NCI-H1092 (cell line): ENCODE data around the gene B4GALNT3.

ENCODE experiments used
- DNase-seq: peaks from one replicate; lab custom pipeline; 2025; lab: John Stamatoyannopoulos, UW

Gene B4GALNT3

GRCh38 chr12:468671-469389 lies 9.1 kb downstream of the B4GALNT3 start:
- no peak for DNase-seq

GRCh38 chr12:470133-470532 lies 10.4 kb downstream of the B4GALNT3 start:
- no peak for DNase-seq

- no peak for DNase-seq
Measured at GRCh38 chr12:473198-473597, 13.5 kb downstream of the B4GALNT3 start.

GRCh38 chr12:473863-474577 lies 14.3 kb downstream of the B4GALNT3 start:
- no peak for DNase-seq

- no peak for DNase-seq
Measured at GRCh38 chr12:475286-475685, 15.5 kb downstream of the B4GALNT3 start.

- DNase-seq = no peak
Measured at GRCh38 chr12:479161-479560, 19.4 kb downstream of the B4GALNT3 start.

- peak; percentile 47 for DNase-seq
Measured at GRCh38 chr12:480831-481816, 21.4 kb downstream of the B4GALNT3 start.

GRCh38 chr12:482061-482460 lies 22.3 kb downstream of the B4GALNT3 start:
- DNase-seq = no peak

GRCh38 chr12:484096-484495 lies 24.4 kb downstream of the B4GALNT3 start:
- DNase-seq = no peak

- no peak for DNase-seq
Measured at GRCh38 chr12:490260-490659, 30.5 kb downstream of the B4GALNT3 start.

GRCh38 chr12:495466-495865 lies 35.7 kb downstream of the B4GALNT3 start:
- DNase-seq = no peak

- DNase-seq = no peak
Measured at GRCh38 chr12:496736-497135, 37.0 kb downstream of the B4GALNT3 start.

GRCh38 chr12:497501-498160 lies 37.9 kb downstream of the B4GALNT3 start:
- no peak for DNase-seq

GRCh38 chr12:499837-500458 lies 40.2 kb downstream of the B4GALNT3 start:
- DNase-seq = no peak

GRCh38 chr12:501722-502447 lies 42.1 kb downstream of the B4GALNT3 start:
- DNase-seq = peak; percentile 42

GRCh38 chr12:503111-503761 lies 43.5 kb downstream of the B4GALNT3 start:
- no peak for DNase-seq

GRCh38 chr12:505221-505620 lies 45.5 kb downstream of the B4GALNT3 start:
- DNase-seq = no peak

GRCh38 chr12:507391-507796 lies 47.7 kb downstream of the B4GALNT3 start:
- DNase-seq = no peak

GRCh38 chr12:508145-508544 lies 48.4 kb downstream of the B4GALNT3 start:
- DNase-seq = no peak

- no peak for DNase-seq
Measured at GRCh38 chr12:508795-509194, 49.1 kb downstream of the B4GALNT3 start.
